BE2C (cell line): ENCODE results near the gene PET100.
"Not testable (repeated sequence)": the region's sequence is repeated elsewhere in the genome, so short reads cannot be mapped to it uniquely, and the experiment has no call there.

ENCODE experiments used
- DNase-seq: peaks from one replicate; pipeline ENCODE4 v3.0.0-alpha.2; 2020
- H3K27me3 ChIP-seq: fragments of 250-450 bp; sonication (Bioruptor Pico); 2 replicates; pipeline ENCODE4 v1.5.1; 2020; ENCODE audit warnings: mild to moderate bottlenecking
- H3K36me3 ChIP-seq: fragments of 250-450 bp; sonication (Bioruptor Pico); 2 replicates; pipeline ENCODE4 v1.5.1; 2020; ENCODE audit warnings: mild to moderate bottlenecking
- H3K4me1 ChIP-seq: fragments of 250-450 bp; sonication (Bioruptor Pico); 2 replicates; pipeline ENCODE4 v1.5.1; 2020
- H3K4me3 ChIP-seq: 2 replicates; pipeline ENCODE4 v1.5.1; 2011; ENCODE audit warnings: low read depth, low read length
- H3K9me3 ChIP-seq: fragments of 250-450 bp; sonication (Bioruptor Pico); 2 replicates; pipeline ENCODE4 v1.5.1; 2020
- TF ChIP-seq, protein P1 (sequence below): IDR thresholded peaks from 2 replicates; pipeline ENCODE4 v1.5.1; 2012; ENCODE audit warnings: mild to moderate bottlenecking, low read depth, low read length

The PET100 gene

DNA sequence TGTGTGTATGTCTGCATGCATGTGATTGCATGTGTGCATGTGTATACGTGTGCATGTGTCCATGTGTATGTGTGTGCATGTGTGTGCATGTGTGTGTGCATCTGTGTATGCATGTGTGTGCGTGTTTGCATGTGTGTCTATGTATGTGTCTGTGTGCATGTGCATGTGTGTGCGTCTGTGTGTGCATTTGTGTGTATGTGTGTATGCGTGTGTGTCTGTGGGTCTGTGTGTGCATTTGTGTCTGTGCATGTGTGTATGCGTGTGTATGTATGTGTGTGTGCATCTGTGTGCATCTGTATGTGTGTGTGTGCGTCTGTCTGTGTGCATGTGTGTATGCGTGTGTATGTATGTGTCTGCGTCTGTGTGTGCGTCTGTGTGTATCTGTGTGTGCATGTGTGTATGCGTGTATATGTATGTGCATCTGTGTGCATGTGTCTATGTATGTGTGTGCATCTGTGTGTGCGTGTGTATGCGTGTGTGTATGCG is 10.3 kb downstream of the PET100 start:
- Histone ChIP-seq H3K9me3 (no peaks in the 10 kb centered on the region), H3K27me3 (peaks cover 39% of the 10 kb centered on the region), H3K4me1 (no peaks in the 10 kb centered on the region), H3K4me3 (no peak overlapping the region), H3K36me3 (no peaks in the 10 kb centered on the region)
- DNase-seq: no peak
- TF ChIP-seq, protein P1, sequence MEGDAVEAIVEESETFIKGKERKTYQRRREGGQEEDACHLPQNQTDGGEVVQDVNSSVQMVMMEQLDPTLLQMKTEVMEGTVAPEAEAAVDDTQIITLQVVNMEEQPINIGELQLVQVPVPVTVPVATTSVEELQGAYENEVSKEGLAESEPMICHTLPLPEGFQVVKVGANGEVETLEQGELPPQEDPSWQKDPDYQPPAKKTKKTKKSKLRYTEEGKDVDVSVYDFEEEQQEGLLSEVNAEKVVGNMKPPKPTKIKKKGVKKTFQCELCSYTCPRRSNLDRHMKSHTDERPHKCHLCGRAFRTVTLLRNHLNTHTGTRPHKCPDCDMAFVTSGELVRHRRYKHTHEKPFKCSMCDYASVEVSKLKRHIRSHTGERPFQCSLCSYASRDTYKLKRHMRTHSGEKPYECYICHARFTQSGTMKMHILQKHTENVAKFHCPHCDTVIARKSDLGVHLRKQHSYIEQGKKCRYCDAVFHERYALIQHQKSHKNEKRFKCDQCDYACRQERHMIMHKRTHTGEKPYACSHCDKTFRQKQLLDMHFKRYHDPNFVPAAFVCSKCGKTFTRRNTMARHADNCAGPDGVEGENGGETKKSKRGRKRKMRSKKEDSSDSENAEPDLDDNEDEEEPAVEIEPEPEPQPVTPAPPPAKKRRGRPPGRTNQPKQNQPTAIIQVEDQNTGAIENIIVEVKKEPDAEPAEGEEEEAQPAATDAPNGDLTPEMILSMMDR: no peak

DNA sequence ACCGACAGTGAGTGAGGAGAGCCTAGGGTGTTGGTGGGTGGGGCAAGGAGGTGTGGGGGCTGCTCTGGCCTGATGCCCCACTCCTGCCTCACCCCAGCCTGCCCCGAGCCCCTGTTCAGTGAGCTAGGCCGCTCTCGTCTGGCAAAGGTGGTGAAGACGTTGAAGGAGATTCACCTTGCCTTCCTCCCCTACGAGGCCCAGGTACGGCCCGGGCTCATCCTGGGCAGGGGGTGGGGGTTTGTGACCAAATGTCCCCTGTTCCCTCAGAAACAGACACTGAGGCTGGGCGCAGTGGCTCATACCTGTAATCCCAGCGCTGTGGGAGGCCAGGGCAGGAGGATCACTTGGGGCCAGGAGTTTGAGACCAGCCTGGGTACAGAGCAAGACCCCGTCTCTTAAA is 11.2 kb downstream of the PET100 start:
- TF ChIP-seq, protein P1: no peak
- H3K9me3 ChIP-seq: no peaks in the 10 kb centered on the region
- no peak for DNase-seq
- H3K36me3 ChIP-seq: no peaks in the 10 kb centered on the region
- H3K27me3 ChIP-seq: peaks cover 30% of the 10 kb centered on the region
- no peaks in the 10 kb centered on the region for H3K4me1 ChIP-seq
- H3K4me3 ChIP-seq: no peak overlapping the region

DNA sequence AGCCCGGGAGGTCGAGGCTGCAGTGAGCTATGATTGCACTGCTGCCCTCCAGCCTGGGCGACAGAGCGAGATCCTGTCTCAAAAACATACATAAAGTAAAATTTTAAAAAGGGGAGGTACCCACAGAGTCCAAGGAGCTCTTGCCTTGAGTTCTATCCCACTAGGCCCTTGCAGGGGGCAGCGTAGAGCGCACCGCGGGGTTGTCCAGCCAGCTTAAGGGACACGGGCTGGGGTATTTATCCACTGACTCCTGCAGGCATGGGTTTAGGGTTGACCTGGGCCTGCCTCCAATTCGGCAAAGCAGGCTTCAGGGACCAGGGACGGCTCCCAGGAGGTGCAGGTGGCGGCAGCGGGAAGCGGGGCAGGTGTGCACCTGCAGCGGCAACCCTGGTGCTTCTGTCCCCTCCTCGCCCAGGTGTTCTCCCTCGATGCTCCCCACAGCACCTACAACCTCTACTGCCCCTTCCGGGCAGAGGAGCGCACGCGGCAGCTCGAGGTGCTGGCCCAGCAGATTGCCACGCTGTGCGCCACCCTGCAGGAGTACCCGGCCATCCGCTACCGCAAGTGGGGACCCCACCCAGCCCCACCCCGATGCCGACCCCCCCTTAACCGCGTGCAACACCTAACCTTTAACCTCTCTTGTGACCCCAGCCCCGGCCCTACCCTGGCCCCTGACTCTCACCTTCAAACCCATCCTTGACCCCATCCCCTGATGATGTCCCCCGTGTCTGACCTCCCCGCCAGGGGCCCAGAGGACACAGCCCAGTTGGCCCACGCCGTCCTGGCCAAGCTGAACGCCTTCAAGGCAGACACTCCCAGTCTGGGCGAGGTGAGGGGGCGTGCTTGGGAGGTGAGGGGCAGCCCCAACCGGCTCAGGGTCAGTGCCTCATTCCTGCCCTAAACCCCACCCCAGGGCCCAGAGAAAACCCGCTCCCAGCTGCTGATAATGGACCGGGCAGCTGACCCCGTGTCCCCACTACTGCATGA is 12.0 kb downstream of the PET100 start:
- H3K9me3 ChIP-seq: no peaks in the 10 kb centered on the region
- no peak for DNase-seq
- no peaks in the 10 kb centered on the region for H3K36me3 ChIP-seq
- TF ChIP-seq, protein P1: no peak
- H3K4me3 ChIP-seq: no peak overlapping the region
- no peaks in the 10 kb centered on the region for H3K4me1 ChIP-seq
- H3K27me3 ChIP-seq: peaks cover 22% of the 10 kb centered on the region

DNA sequence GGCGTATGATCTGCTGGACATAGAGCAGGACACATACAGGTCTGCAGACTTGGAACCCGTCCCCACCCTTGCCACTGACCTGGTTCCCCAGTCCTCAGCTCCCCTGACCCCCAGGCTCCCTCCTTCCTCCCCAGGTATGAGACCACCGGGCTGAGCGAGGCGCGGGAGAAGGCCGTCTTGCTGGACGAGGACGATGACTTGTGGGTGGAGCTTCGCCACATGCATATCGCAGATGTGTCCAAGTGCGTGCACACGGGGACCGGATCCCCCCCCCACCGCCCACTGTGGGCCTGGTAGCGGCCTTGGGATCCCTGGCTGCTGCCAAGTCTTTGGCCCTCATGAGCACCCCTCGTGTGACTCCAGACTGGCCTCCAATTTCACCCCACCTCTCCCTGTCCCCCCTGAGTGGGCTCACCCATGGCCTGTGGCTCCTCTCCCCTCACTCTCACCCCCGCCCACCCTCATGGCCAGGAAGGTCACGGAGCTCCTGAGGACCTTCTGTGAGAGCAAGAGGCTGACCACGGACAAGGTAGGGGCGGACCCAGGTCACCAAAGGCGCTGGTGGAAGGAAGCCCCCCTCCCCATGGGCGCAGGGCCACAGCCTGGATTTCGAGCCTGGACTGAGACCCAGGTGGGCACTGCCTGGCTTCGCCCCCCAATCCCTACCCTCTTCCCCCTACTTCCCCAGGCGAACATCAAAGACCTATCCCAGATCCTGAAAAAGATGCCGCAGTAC is 12.9 kb downstream of the PET100 start:
- Histone ChIP-seq H3K4me3 (no peak overlapping the region), H3K4me1 (no peaks in the 10 kb centered on the region), H3K27me3 (peaks cover 13% of the 10 kb centered on the region), H3K9me3 (no peaks in the 10 kb centered on the region), H3K36me3 (no peaks in the 10 kb centered on the region)
- TF ChIP-seq, protein P1: no peak
- no peak for DNase-seq

DNA sequence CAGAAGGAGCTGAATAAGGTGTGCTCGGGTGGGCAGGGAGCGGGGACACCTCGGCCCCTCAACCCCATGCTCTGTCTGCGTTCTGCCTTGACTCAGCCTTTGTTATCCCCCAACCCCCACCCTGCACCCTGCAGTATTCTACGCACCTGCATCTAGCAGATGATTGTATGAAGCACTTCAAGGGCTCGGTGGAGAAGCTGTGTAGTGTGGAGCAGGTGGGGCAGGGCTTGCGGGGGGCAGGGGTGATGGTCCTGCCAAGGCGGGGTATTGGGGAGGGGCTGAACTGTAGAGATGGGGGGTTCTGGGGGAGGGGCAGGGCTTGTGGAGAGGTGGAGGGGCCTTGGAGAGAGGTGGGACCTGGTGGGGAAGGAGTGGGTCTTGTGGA is 13.4 kb downstream of the PET100 start:
- no peak for DNase-seq
- Histone ChIP-seq H3K4me1 (no peaks in the 10 kb centered on the region), H3K36me3 (no peaks in the 10 kb centered on the region), H3K27me3 (peaks cover 8% of the 10 kb centered on the region), H3K4me3 (no peak overlapping the region), H3K9me3 (no peaks in the 10 kb centered on the region)
- TF ChIP-seq, protein P1: no peak

DNA sequence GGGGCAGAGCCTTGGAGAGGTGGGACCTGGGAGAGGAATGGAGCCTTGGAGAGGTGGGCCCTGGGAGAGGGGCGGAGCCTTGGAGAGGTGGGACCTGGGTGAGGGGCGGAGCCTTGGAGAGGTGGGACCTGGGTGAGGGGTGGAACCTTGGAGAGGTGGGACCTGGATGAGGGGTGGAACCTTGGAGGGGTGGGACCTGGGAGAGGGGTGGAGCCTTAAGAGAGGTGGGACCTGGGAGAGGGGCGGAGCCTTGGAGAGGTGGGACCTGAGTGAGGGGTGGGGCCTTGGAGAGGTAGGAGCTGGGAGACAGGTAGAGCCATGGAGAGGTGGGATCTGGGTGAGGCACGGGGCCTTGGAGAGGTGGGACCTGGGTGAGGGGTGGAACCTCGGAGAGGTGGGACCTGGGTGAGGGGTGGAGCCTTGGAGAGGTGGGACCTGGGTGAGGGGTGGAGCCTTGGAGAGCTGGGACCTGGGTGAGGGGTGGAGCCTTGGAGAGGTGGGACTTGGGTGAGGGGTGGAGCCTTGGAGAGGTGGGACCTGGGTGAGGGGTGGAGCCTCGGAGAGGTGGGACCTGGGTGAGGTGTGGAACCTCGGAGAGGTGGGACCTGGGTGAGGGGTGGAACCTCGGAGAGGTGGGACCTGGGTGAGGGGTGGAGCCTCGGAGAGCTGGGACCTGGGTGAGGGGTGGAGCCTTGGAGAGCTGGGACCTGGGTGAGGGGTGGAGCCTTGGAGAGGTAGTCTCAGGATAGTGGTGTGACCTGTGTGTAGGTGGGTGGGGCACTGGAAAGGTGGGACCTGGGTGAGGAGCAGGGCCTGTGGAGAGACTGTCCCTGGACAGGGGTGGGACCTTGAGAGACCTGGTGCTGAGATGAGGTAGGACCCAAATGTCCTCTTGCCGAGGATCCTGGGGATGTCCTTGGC is 14.3 kb downstream of the PET100 start:
- not testable (repeated sequence) for H3K4me3 ChIP-seq, H3K4me1 ChIP-seq, DNase-seq, H3K9me3 ChIP-seq, H3K27me3 ChIP-seq, H3K36me3 ChIP-seq
